DOHH2 (cell line): Measurements from ENCODE around the gene GPR61.

Source experiments
- EZH2phosphoT487 ChIP-seq: fragments of 200-600 bp; sonication (generic); IDR thresholded peaks from 2 replicates; pipeline ENCODE4 v1.6.1; 2017; ENCODE audit warnings: borderline replicate concordance, mild to moderate bottlenecking, antibody characterized with exemption, low read length, moderate library complexity, mixed read lengths
- TF ChIP-seq, protein P1 (sequence below): fragments of 200-600 bp; sonication (generic); IDR thresholded peaks from one replicate; pipeline ENCODE4 v1.5.1; 2014; ENCODE audit warnings: antibody characterized with exemption, mild to moderate bottlenecking, low read depth, low read length; ENCODE audit not compliant: poor library complexity, severe bottlenecking

DNA sequence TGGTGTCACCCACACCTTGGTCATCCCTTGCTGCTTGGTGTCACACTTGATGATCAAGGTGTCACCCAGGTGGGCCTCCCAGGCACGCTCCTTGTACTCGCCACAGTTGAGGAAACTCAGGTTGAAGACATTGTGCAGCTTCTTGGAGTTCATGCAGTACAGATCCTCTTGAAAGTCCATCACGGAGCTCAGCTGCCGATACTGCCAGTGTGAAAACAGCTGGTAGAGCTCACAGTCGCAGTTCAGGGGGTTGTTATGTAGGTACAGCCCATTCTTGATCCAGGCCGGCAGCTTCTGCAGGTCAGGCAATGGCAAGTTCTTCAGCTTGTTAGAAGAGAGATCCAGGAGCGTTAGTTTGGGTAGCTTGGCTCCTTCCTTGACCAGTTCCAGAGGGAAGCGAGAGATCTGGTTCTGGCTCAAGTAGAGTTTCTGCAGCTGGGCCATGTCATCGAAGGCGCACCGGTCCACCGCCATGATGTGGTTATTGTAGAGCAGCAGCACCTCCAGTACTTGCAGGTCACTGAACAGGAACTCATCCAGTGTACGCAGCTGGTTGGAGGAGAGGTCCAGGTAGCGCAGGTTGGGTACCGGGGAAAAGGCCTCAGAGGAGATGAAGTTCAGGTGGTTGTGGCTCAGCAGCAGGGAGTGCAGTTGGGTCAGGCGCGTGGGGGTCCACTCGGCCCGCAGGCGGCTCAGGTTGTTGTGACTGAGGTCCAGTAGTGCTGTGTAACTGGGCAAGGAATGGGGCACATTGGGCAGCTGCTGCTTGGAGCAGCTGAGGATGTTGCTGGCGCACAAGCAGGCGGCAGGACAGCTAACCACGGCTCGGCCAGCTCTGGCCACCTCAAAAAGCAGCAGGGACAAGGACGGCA is 31.4 kb upstream of the GPR61 start:
- TF ChIP-seq, protein P1, sequence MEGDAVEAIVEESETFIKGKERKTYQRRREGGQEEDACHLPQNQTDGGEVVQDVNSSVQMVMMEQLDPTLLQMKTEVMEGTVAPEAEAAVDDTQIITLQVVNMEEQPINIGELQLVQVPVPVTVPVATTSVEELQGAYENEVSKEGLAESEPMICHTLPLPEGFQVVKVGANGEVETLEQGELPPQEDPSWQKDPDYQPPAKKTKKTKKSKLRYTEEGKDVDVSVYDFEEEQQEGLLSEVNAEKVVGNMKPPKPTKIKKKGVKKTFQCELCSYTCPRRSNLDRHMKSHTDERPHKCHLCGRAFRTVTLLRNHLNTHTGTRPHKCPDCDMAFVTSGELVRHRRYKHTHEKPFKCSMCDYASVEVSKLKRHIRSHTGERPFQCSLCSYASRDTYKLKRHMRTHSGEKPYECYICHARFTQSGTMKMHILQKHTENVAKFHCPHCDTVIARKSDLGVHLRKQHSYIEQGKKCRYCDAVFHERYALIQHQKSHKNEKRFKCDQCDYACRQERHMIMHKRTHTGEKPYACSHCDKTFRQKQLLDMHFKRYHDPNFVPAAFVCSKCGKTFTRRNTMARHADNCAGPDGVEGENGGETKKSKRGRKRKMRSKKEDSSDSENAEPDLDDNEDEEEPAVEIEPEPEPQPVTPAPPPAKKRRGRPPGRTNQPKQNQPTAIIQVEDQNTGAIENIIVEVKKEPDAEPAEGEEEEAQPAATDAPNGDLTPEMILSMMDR, result no peak
- TF ChIP-seq EZH2phosphoT487, result no peak
